ENCODE results near the gene VDR.
A peak's percentile ranks its signal among the peaks of the same experiment; 100 is the strongest.

VDR gene

DNA sequence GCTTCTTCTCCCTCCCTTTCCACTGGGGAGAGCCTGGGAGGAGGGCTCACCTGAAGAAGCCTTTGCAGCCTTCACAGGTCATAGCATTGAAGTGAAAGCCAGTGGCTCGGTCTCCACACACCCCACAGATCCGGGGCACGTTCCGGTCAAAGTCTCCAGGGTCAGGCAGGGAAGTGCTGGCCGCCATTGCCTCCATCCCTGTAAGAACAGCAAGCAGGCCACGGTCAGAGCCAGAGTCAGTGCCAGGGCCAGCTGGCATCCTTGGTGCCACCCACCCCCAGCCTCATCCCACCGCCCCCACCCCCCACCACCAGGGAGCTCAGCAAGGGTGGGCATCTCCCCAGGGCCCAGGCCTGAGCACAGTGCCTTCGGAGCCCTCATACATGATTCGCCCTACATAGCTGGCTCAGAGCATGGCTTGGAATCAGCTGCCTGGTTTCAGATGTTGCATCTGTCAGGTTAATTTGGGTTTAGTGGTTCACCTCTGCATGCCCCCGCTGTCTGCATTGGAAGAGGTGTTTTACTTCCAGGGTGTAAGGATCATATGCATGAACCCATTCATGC lies 25.8 kb downstream of the VDR start:
- H3K4me3 ChIP-seq: no peak overlapping the region
- peaks cover 39 to 46% (median 43%) of the 10 kb centered on the region in 10 experiments for H3K4me1 ChIP-seq
- peaks cover 0 to 7% (median 0%) of the 10 kb centered on the region in 11 experiments; a peak in 2 of 22 replicates for H3K27me3 ChIP-seq
- no peak overlapping the region for H3K9ac ChIP-seq
- H3K9me3 ChIP-seq (replicated peaks in 1 of 11): no peaks in the 10 kb centered on the region
- no peak overlapping the region for H3K27ac ChIP-seq
- peaks cover 0 to 40% (median 0%) of the 10 kb centered on the region in 11 experiments; a peak in 3 of 22 replicates for H4K20me1 ChIP-seq
- H3K36me3 ChIP-seq: peaks cover 0 to 47% (median 11%) of the 10 kb centered on the region in 11 experiments; a peak in 9 of 22 replicates
- no peak for TF ChIP-seq Cebpa-rat (IDR thresholded peaks at IDR 0.05)
- H3K4me2 ChIP-seq: peak overlapping the region in 10 of 11 experiments; percentile 46 to 69 (median 61); a peak in 9 of 22 replicates

- Histone ChIP-seq H3K27me3 (peaks cover 0 to 7% (median 0%) of the 10 kb centered on the region in 11 experiments; a peak in 2 of 22 replicates), H3K27ac (no peak overlapping the region), H3K9me3 (replicated peaks in 1 of 11) (no peaks in the 10 kb centered on the region), H3K4me3 (no peak overlapping the region), H3K9ac (no peak overlapping the region), H3K4me1 (peaks cover 33 to 40% (median 37%) of the 10 kb centered on the region in 10 experiments), H3K36me3 (peaks cover 0 to 53% (median 11%) of the 10 kb centered on the region in 11 experiments; a peak in 9 of 22 replicates), H3K4me2 (no peak overlapping the region), H4K20me1 (peaks cover 0 to 35% (median 0%) of the 10 kb centered on the region in 11 experiments; a peak in 3 of 22 replicates)
- no peak for TF ChIP-seq Cebpa-rat (IDR thresholded peaks at IDR 0.05)
Observed at GRCh38 chr12:47878293-47878917, 26.4 kb downstream of the VDR start.

- H3K4me3 ChIP-seq: no peak overlapping the region
- TF ChIP-seq Cebpa-rat (IDR thresholded peaks at IDR 0.05): no peak
- H3K36me3 ChIP-seq: peaks cover 0 to 53% (median 11%) of the 10 kb centered on the region in 11 experiments; a peak in 9 of 22 replicates
- H3K9me3 ChIP-seq (replicated peaks in 1 of 11): no peaks in the 10 kb centered on the region
- H3K4me1 ChIP-seq: peaks cover 20 to 34% (median 24%) of the 10 kb centered on the region in 10 experiments
- H3K9ac ChIP-seq: no peak overlapping the region
- H3K27ac ChIP-seq: no peak overlapping the region
- no peak overlapping the region for H3K4me2 ChIP-seq
- H3K27me3 ChIP-seq: peaks cover 0 to 7% (median 0%) of the 10 kb centered on the region in 11 experiments; a peak in 2 of 22 replicates
- H4K20me1 ChIP-seq: peaks cover 0 to 22% (median 0%) of the 10 kb centered on the region in 11 experiments; a peak in 3 of 22 replicates
Observed at GRCh38 chr12:47877081-47877480, 27.7 kb downstream of the VDR start.

DNA sequence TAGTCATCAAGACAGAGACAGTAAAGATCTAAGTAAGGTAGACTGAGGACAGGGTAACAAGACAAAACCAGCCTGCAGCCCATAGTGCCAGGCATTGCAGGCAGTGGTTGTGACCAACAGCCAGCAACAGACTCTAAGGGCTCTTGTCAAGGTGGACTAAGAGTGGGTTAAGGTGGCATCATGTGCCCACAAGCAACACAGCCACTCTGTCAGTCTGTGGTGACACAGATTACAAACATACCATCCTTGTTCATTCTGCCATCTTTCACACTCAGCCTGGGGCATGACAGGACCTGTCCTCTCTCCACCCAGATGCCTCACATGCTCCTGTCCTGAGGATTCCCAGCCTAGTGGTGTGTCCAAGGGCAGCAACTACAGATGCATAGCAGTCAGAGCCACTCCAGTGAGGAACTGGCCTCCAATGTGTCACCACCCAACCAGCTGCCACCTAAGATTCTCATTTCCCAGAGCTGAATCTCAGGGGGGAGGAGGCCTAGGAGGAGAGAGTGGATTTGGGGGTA lies 28.3 kb downstream of the VDR start:
- Histone ChIP-seq H3K4me1 (peaks cover 14 to 34% (median 20%) of the 10 kb centered on the region in 10 experiments), H3K9me3 (replicated peaks in 1 of 11) (no peaks in the 10 kb centered on the region), H3K4me3 (no peak overlapping the region), H3K27ac (no peak overlapping the region), H3K27me3 (peaks cover 0 to 7% (median 0%) of the 10 kb centered on the region in 11 experiments; a peak in 2 of 22 replicates), H3K9ac (no peak overlapping the region), H3K4me2 (no peak overlapping the region), H3K36me3 (peaks cover 0 to 53% (median 11%) of the 10 kb centered on the region in 11 experiments; a peak in 9 of 22 replicates), H4K20me1 (peaks cover 0 to 17% (median 0%) of the 10 kb centered on the region in 11 experiments; a peak in 1 of 22 replicates)
- TF ChIP-seq Cebpa-rat (IDR thresholded peaks at IDR 0.05): no peak

- peaks cover 0 to 7% (median 0%) of the 10 kb centered on the region in 11 experiments; a peak in 2 of 22 replicates for H3K27me3 ChIP-seq
- no peak for TF ChIP-seq Cebpa-rat (IDR thresholded peaks at IDR 0.05)
- H3K4me3 ChIP-seq: no peak overlapping the region
- H3K4me1 ChIP-seq: peaks cover 12 to 34% (median 21%) of the 10 kb centered on the region in 10 experiments
- H3K27ac ChIP-seq: no peak overlapping the region
- H3K9me3 ChIP-seq (replicated peaks in 1 of 11): no peaks in the 10 kb centered on the region
- H3K36me3 ChIP-seq: peaks cover 0 to 53% (median 11%) of the 10 kb centered on the region in 11 experiments; a peak in 9 of 22 replicates
- no peak overlapping the region for H3K9ac ChIP-seq
- H3K4me2 ChIP-seq: no peak overlapping the region
- H4K20me1 ChIP-seq: peaks cover 0 to 16% (median 0%) of the 10 kb centered on the region in 11 experiments; a peak in 1 of 22 replicates
Observed at GRCh38 chr12:47875746-47876439, 28.9 kb downstream of the VDR start.

- H3K4me2 ChIP-seq: no peak overlapping the region
Observed at GRCh38 chr12:47874316-47874715, 30.5 kb downstream of the VDR start.

DNA sequence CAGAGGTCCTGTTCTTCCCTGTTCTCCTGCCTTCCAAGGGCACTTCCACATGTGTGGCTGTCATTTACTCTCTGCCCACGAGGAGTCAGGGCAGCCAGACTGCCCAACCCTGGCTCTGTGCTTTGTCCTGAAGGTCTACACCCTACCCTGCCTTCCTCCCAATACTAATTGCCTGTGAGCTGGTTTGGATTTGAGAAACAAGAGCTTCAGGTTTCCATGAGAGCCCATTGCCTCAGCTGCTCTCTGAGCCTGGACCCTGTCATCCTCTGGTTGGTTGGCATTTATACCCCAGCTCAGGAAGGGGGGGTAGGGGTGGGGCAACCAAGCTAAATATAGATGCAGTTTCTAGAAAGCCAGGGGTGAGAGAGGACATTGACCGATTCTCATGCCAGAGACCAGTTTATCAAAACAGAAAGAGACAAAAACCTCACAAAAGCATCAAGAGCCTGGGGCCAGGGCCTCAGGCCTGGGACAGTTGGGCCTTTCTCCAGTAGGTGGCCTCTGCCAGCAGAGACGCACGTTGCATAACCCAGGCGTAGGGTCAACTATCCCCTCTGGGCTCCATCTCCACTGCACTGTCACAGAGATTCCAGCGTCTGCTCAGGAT lies 34.5 kb downstream of the VDR start:
- Histone ChIP-seq H3K9ac (peak overlapping the region in 2 of 11 experiments; percentile 6 to 29; a peak in 2 of 22 replicates), H4K20me1 (0 out of 22 replicates have a peak, but pooled peaks cover 0 to 6% (median 0%) of the 10 kb centered on the region in 11 experiments), H3K27me3 (peaks cover 0 to 3% (median 0%) of the 10 kb centered on the region in 11 experiments; a peak in 3 of 22 replicates), H3K27ac (peak overlapping the region in 3 of 11 experiments; percentile 12 to 82 (median 40); a peak in 5 of 22 replicates), H3K4me1 (peaks cover 41 to 76% (median 52%) of the 10 kb centered on the region in 10 experiments), H3K9me3 (replicated peaks in 1 of 11) (no peaks in the 10 kb centered on the region), H3K4me2 (peak overlapping the region; percentile 46 to 95 (median 85)), H3K36me3 (peaks cover 0 to 17% (median 0%) of the 10 kb centered on the region in 11 experiments; a peak in 5 of 22 replicates), H3K4me3 (no peak overlapping the region)
- no peak for TF ChIP-seq Cebpa-rat (IDR thresholded peaks at IDR 0.05)

More at GRCh38 chr12:47874316-47874715, 30.5 kb downstream of the VDR start:
- Histone ChIP-seq H3K4me1 (peaks cover 16 to 36% (median 24%) of the 10 kb centered on the region in 10 experiments), H4K20me1 (peaks cover 0 to 16% (median 0%) of the 10 kb centered on the region in 11 experiments; a peak in 1 of 22 replicates), H3K4me3 (no peak overlapping the region), H3K27me3 (peaks cover 0 to 11% (median 0%) of the 10 kb centered on the region in 11 experiments; a peak in 3 of 22 replicates), H3K9ac (no peak overlapping the region), H3K36me3 (peaks cover 0 to 53% (median 11%) of the 10 kb centered on the region in 11 experiments; a peak in 9 of 22 replicates), H3K9me3 (replicated peaks in 1 of 11) (no peaks in the 10 kb centered on the region), H3K27ac (no peak overlapping the region)
- no peak for TF ChIP-seq Cebpa-rat (IDR thresholded peaks at IDR 0.05)
